Globus pallidus (tissue), 1 donor: ENCODE data around the gene CTAG1A.
"Not testable (repeated sequence)": the region's sequence is repeated elsewhere in the genome, so short reads cannot be mapped to it uniquely, and the experiment has no call there.

Source experiments
- DNase-seq: peaks from one replicate; pipeline ENCODE4 v3.0.0-alpha.2; 2015; ENCODE audit warnings: low spot score

The CTAG1A gene

GRCh38 chrX:154584585-154585183, at the start of gene CTAG1A:
Gene CTAG1A, plus strand, starts transcription at chrX:154585133. Its CDS starts 74 bp downstream, at chrX:154585207.
- DNase-seq, result not testable (repeated sequence)

GRCh38 chrX:154535892-154536291, 49.0 kb upstream of the CTAG1A start:
- DNase-seq, result no peak

- DNase-seq, result peak; percentile 50
Observed at GRCh38 chrX:154539077-154539476, 45.9 kb upstream of the CTAG1A start.

- DNase-seq, result not testable (repeated sequence)
Observed at GRCh38 chrX:154540365-154540764, 44.6 kb upstream of the CTAG1A start.

GRCh38 chrX:154540897-154541535, 43.9 kb upstream of the CTAG1A start:
- DNase-seq, result no peak

GRCh38 chrX:154541589-154541895, 43.4 kb upstream of the CTAG1A start:
- DNase-seq, result no peak

- peak; percentile 38 for DNase-seq
Observed at GRCh38 chrX:154541896-154542722, 42.8 kb upstream of the CTAG1A start.

GRCh38 chrX:154542723-154543424, 42.1 kb upstream of the CTAG1A start:
- DNase-seq, result no peak

- DNase-seq, result no peak
Observed at GRCh38 chrX:154545673-154546274, 39.2 kb upstream of the CTAG1A start.

GRCh38 chrX:154546354-154547244, 38.3 kb upstream of the CTAG1A start, which contains the start of gene G6PD:
Gene G6PD, minus strand, starts transcription at chrX:154546846. Its CDS starts 691 bp downstream, at chrX:154546155.
- DNase-seq, result no peak

GRCh38 chrX:154547245-154548027, 37.5 kb upstream of the CTAG1A start, which contains the start of gene IKBKG:
Gene IKBKG, plus strand, starts transcription at chrX:154547620. Its CDS starts 4,383 bp downstream, at chrX:154552003.
- DNase-seq, result peak; percentile 91

GRCh38 chrX:154548028-154548316, 37.0 kb upstream of the CTAG1A start:
- no peak for DNase-seq

- DNase-seq, result no peak
Observed at GRCh38 chrX:154549766-154550165, 35.2 kb upstream of the CTAG1A start.

- DNase-seq, result not testable (repeated sequence)
Observed at GRCh38 chrX:154552112-154552806, 32.7 kb upstream of the CTAG1A start.

GRCh38 chrX:154558060-154558690, 26.8 kb upstream of the CTAG1A start:
- DNase-seq, result not testable (repeated sequence)

- not testable (repeated sequence) for DNase-seq
Observed at GRCh38 chrX:154558896-154559295, 26.0 kb upstream of the CTAG1A start.

GRCh38 chrX:154560326-154560725, 24.6 kb upstream of the CTAG1A start:
- DNase-seq, result not testable (repeated sequence)

- not testable (repeated sequence) for DNase-seq
Observed at GRCh38 chrX:154562295-154562694, 22.6 kb upstream of the CTAG1A start.

GRCh38 chrX:154570361-154570760, 14.6 kb upstream of the CTAG1A start:
- not testable (repeated sequence) for DNase-seq
